Fibroblast of lung (primary cell): ENCODE results near the gene HLA-DRB1.

Source experiments
- CTCF ChIP-seq, 2 donors: IDR thresholded peaks in 1 of 2; conservative IDR thresholded peaks in 1 of 2; 1 replicate in 1 of 2; 2 replicates in 1 of 2; pipeline ENCODE4 v1.5.1; 2011 to 2012; ENCODE audit warnings: low read length in 2 of 2, control low read depth in 1 of 2, inconsistent platforms in 1 of 2, low read depth in 1 of 2, mild to moderate bottlenecking in 1 of 2
- EZH2 ChIP-seq: IDR thresholded peaks from 2 replicates; pipeline ENCODE4 v1.5.1; 2012; ENCODE audit warnings: low read length, control low read depth, mild to moderate bottlenecking; ENCODE audit errors: missing control alignments

GRCh38 chr6:32581315-32582095, 8.1 kb downstream of the HLA-DRB1 start:
- no peak for TF ChIP-seq CTCF (conservative IDR thresholded peaks at IDR 0.05 in 1 of 2, IDR thresholded peaks at IDR 0.05 in 1 of 2; ENCODE audit: low read depth in 1 of 2, low read length in 2 of 2)
- no peak for TF ChIP-seq EZH2
